ENCODE data around the gene CCDC187.

Gene CCDC187

DNA sequence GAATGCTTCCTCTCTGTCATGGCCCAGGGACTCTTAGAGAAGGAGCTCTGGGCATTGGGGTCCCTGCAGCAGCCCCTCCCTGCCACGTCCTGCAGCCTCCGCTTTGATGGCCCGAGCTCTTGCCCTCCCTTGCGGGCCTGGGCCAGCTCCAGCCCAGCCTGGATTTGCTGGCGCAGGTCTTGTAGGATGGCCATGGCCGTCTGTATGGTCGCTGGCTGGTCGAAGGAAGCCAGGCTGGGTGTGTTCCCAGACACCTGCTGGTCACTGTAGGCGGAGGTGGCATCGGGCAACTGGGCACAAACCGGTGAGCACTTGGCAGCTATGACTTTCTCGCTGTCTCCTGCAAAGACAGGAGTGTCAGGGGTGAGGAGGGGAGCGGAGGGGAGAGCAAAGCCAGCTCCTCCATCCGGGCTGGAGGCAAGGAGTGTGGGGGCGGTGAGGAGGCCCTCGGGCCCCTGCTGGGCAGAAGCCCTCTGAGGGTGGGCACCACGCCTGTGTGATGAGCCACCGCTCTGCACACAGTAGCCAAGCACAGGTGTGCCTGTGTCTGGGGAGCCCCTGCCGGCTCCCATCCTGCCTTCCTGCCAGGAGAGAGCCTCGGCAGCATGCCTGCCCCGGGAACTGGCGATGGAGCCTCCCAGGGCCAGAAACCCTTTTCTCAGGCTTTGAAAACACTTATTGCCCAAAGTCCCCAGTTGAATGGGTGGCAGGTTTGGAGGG is 12.4 kb downstream of the CCDC187 start:
- no peak for DNase-seq (ENCODE audit: insufficient read length)
- FAIRE-seq: no peak
- TF ChIP-seq TAF1 (IDR thresholded peaks at IDR 0.05; ENCODE audit: borderline replicate concordance, low read depth, low read length) (no peak), POLR2AphosphoS5 (IDR thresholded peaks at IDR 0.05; ENCODE audit: low read depth, low read length) (no peak), POLR2A (IDR thresholded peaks at IDR 0.05; ENCODE audit: low read depth, low read length) (no peak)

DNA sequence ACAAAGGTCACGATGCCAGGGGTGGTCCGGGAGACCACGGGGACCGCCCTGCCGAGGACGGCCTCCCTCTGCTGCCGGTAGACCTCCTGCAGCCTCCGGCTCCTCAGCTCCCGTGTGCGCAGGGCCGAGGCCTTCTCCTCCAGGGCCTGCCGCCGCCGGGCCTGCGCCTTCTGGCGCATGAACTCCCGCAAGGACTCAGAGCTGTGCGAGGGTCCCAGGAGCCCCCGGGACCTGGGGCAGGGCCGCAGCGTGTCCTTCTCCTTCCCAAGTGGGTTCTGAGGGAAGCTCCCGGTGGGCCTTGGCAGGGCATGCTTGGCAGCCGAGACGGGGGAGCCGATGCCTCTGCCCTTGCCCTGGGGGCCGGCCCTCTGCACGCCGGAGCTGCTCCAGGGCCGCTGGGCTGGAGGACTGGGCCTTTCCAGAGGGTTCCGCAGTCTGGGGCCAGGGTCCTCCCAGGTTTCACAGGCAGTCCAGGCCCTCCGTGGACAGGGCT is 13.3 kb downstream of the CCDC187 start:
- FAIRE-seq: no peak
- no peak for TF ChIP-seq POLR2AphosphoS5 (IDR thresholded peaks at IDR 0.05; ENCODE audit: low read depth, low read length)
- no peak for TF ChIP-seq TAF1 (IDR thresholded peaks at IDR 0.05; ENCODE audit: borderline replicate concordance, low read depth, low read length)
- no peak for TF ChIP-seq POLR2A (IDR thresholded peaks at IDR 0.05; ENCODE audit: low read depth, low read length)
- DNase-seq (ENCODE audit: insufficient read length): no peak

DNA sequence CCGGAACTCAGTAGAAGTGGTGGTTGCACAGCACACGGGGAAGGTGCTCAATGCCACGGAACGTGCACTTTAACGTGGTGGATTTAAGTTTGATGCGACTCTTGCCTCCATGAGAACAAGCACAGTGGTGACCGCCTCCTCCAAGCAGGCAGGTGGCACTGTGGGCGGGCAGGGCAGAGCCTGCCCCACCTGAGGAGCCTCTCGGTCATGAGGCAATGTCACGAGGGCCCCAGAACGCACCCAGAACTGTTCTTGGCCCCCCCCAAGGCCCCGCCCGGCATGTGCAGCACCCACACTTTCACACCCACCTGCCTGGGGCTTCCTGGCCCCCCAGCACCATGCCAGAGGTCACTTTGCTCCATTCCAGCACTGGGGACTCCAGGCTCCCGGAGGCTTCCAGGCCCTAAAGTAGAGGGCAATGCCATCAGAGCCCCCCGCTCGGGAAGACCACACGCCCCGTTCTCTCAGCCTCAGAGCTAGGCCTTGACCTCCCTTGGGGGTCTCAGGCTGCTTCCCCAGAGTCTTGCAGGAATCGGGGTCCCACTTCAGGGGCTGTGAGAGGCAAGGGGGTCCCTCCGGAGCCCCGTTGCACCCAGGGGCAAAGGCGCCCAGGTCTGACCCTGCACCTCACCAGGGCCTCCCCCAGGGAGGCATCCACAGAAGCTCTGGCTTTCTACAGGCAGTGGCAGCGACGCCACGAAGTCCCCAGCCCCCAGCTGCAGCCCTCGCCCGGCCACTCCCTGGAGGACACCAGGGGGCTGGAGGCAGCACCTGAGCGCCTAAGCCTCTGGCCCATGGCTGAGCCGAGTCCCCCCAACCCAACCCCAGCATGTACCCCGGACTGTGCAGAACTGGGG is 14.0 kb downstream of the CCDC187 start:
- no peak for FAIRE-seq
- DNase-seq (ENCODE audit: insufficient read length): no peak
- TF ChIP-seq TAF1 (IDR thresholded peaks at IDR 0.05; ENCODE audit: borderline replicate concordance, low read depth, low read length) (no peak), POLR2AphosphoS5 (IDR thresholded peaks at IDR 0.05; ENCODE audit: low read depth, low read length) (no peak), POLR2A (IDR thresholded peaks at IDR 0.05; ENCODE audit: low read depth, low read length) (no peak)

DNA sequence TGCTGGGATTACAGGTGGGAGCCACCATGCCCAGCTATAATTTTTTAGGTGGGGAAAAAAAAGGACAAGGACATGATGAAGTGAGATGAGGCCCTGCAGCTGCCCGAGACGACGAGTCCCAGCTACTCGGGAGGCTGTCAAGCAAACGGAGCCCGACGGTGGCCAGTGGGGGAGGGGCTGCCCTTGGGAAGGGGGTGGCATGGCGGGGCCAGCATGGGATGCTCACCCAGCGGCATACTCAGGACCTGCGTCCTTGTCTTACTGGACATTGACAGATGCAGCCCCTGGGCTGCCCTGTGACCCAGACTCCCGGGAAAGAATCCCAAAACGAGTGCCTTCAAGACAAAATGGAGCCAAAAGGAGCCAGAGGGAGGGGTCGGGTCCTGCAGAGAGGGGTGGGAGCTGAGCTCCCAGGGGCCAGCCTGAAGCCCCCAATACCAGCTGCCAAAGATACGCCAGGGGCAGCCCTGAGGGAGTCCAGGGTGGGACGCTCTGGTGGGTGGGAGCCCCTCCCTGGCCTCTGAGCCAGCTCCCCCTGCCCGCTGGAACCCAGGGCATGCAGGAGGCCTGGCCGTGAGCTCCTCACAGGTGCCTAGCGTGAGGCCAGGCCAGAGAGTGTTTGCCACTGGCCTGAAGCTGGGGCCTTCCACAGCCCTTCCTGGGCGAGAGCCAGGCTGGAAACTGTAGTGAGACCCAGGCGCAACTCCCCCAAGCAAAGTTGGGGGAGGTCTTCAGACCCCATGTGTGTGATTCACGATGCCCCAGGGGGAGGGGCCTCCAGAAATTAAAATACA is 15.7 kb downstream of the CCDC187 start:
- TF ChIP-seq TAF1 (IDR thresholded peaks at IDR 0.05; ENCODE audit: borderline replicate concordance, low read depth, low read length) (no peak), POLR2AphosphoS5 (IDR thresholded peaks at IDR 0.05; ENCODE audit: low read depth, low read length) (no peak), POLR2A (IDR thresholded peaks at IDR 0.05; ENCODE audit: low read depth, low read length) (no peak)
- DNase-seq (ENCODE audit: insufficient read length): no peak
- FAIRE-seq: no peak

DNA sequence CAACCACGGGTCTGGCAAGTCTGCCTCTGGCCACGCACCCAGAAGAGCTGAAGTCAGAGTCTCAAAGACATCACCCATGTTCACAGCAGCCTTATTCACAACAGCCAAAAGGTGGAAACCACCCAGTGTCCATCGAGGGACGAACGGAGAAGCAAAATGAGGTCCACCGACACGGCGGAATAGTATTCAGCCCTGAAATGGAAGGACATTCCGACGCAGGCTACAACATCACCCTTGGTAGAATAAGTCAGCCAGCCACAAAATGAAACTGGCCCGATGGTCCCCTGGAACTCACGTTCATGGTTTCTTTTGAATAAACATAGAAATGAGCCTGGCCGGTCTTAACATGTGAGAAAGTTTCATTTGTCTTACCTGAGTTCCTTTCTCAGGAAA is 16.9 kb downstream of the CCDC187 start:
- no peak for FAIRE-seq
- TF ChIP-seq TAF1 (IDR thresholded peaks at IDR 0.05; ENCODE audit: borderline replicate concordance, low read depth, low read length): no peak
- no peak for TF ChIP-seq POLR2AphosphoS5 (IDR thresholded peaks at IDR 0.05; ENCODE audit: low read depth, low read length)
- TF ChIP-seq POLR2A (IDR thresholded peaks at IDR 0.05; ENCODE audit: low read depth, low read length): no peak
- no peak for DNase-seq (ENCODE audit: insufficient read length)

DNA sequence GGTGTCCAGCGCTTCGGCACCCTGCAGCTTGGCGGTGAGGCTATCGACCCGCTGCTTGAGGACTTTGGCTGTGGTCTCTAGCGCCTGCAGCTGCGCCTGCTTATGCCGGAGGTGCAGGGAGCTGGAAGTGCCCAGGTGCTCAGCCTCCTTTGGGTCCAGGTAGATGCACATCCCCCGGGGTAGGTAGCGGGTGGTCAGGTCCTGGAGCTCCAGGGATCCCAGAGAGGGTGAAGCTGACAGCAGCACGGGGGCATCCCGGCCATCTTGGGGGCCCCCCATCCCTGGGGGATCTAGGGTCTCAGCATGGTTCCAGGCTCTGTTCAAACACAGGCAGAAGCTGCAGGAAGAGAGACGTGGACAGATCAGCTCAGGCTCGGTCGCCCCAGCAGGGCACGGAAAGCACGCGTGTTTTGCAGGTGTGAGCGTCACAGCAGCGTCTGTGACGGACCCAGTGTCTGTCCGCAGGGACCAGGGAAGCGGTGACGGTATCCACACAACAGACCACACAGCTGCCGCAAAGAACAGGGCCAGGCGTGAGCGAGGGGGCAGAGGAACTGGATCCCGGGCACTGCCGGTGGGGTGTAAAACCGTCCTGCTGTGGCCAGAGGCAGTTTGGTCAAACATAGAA is 17.4 kb downstream of the CCDC187 start:
- DNase-seq (ENCODE audit: insufficient read length) (no peak), FAIRE-seq (no peak)
- TF ChIP-seq POLR2AphosphoS5 (IDR thresholded peaks at IDR 0.05; ENCODE audit: low read depth, low read length) (no peak), POLR2A (IDR thresholded peaks at IDR 0.05; ENCODE audit: low read depth, low read length) (no peak), TAF1 (IDR thresholded peaks at IDR 0.05; ENCODE audit: borderline replicate concordance, low read depth, low read length) (no peak)

DNA sequence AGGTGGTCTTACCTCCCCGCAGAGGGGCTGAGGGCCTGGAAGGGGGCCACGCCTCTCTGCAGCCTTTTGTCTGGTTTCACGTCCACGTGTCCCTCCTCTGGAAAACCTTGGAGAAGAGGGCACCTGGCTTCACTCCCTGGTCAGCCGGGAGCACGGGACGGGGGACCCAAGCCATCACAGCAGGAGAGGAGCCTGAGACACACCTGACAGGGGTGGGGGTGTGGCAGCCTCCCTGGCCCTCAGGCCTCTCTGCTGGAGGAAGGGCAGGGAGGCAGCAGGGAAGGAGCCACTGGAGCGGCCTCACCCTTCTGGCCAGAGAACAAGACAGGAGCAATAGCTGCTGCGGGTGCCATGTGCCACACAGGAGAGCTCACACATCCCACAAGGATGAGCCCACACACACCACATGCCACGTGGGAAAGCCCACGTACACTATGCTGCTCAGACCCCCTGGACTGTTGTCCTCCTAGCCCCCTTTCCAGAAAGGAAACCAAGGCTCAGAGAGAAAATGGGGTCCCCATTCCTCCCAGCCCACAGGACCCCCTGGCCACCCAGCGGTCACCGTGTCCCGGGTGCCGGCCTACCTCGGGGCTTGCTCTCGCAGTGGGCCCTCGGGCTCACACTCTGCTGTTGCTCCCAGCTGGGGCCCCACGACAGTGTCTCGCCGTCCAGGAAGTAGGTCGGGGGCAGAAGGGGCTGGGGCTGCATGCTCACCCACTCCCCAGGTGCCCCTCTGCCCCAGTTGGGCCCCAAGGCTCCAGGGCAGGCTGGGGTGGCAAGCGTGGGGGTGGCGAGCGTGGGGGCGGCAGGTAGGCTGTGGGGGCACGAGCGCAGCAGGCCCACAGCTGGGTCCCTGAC is 18.2 kb downstream of the CCDC187 start:
- DNase-seq (ENCODE audit: insufficient read length): no peak
- FAIRE-seq: no peak
- TF ChIP-seq POLR2A (IDR thresholded peaks at IDR 0.05; ENCODE audit: low read depth, low read length): no peak
- TF ChIP-seq TAF1 (IDR thresholded peaks at IDR 0.05; ENCODE audit: borderline replicate concordance, low read depth, low read length): no peak
- TF ChIP-seq POLR2AphosphoS5 (IDR thresholded peaks at IDR 0.05; ENCODE audit: low read depth, low read length): no peak

DNA sequence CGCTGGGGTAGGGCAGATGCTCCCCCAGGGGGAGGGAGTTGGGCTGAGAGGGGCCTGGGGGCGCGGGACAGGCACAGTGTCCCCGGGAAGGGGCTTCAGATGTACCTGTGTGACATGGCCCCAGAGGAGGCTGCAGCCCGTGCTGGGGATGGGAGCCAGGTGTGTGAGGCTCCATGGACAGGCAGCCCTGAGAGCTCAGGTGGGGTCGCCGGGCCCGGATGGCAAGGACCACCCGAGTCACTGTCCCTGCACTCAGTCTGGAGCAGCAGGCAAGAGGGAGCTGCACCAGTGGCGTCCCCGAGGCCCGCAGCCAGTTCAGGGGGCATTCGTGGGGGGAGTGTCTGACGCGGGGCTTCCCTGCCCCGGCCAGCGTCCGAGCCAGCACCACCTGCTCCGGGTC is 18.9 kb downstream of the CCDC187 start:
- DNase-seq (ENCODE audit: insufficient read length) (no peak), FAIRE-seq (no peak)
- TF ChIP-seq POLR2A (IDR thresholded peaks at IDR 0.05; ENCODE audit: low read depth, low read length): no peak
- no peak for TF ChIP-seq TAF1 (IDR thresholded peaks at IDR 0.05; ENCODE audit: borderline replicate concordance, low read depth, low read length)

DNA sequence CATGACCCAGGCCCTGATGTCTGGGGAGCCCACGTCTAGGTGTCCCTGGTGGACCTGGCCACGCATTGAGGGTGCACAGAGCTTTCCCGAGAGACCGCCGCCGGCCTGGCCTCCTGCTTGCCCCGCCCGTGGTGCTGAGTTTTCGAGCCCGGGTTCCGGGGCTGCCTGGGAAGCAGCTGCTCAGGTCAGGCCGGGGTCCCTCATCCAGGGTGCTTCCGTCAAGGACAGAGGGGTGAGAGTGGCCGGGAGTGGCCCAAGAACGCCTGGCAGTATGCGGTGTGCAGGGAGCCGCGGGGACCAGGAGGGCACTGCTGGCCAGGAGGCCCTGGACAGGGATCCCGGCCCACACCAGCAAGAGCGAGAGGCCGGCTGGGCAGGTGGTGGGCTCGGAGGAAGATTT is 19.6 kb downstream of the CCDC187 start:
- FAIRE-seq (no peak), DNase-seq (ENCODE audit: insufficient read length) (no peak)
- no peak for TF ChIP-seq POLR2A (IDR thresholded peaks at IDR 0.05; ENCODE audit: low read depth, low read length)
- TF ChIP-seq TAF1 (IDR thresholded peaks at IDR 0.05; ENCODE audit: borderline replicate concordance, low read depth, low read length): no peak
- TF ChIP-seq POLR2AphosphoS5 (IDR thresholded peaks at IDR 0.05; ENCODE audit: low read depth, low read length): no peak

Data from GM12892 (cell line).